HUES64 (cell line): ENCODE data around the gene SLC9C1.
A peak's percentile ranks its signal among the peaks of the same experiment; 100 is the strongest.

Experiments
- H3K27ac ChIP-seq: 2 replicates; pipeline ENCODE4 v1.7.0; 2013; ENCODE audit warnings: low read depth, low read length, inconsistent platforms
- H3K27me3 ChIP-seq: 2 replicates; pipeline ENCODE4 v1.6.1; 2013; ENCODE audit warnings: mild to moderate bottlenecking, low read length; ENCODE audit not compliant: insufficient read depth
- H3K36me3 ChIP-seq: 2 replicates; pipeline ENCODE4 v1.6.1; 2013; ENCODE audit warnings: mild to moderate bottlenecking, low read length; ENCODE audit not compliant: insufficient read depth
- H3K4me1 ChIP-seq: 2 replicates; pipeline ENCODE4 v1.6.1; 2013; ENCODE audit warnings: mild to moderate bottlenecking, low read length, moderate library complexity; ENCODE audit not compliant: insufficient read depth
- H3K4me3 ChIP-seq: 2 replicates; pipeline ENCODE4 v1.5.1; 2013; ENCODE audit warnings: mild to moderate bottlenecking, low read length, moderate library complexity
- H3K9ac ChIP-seq: 2 replicates; pipeline ENCODE4 v1.6.1; 2013; ENCODE audit warnings: mild to moderate bottlenecking, low read depth, low read length
- H3K9me3 ChIP-seq: 2 replicates; pipeline ENCODE4 v1.6.1; 2013; ENCODE audit warnings: low read depth, low read length; ENCODE audit not compliant: insufficient read depth
- WGBS: fragments of 150-250, 120-280 bp; methylation state at CpG from one replicate; pipeline ENCODE4 v1.1.7; 2013; ENCODE audit warnings: missing lambda C conversion rate; 5-methylcytosine and 5-hydroxymethylcytosine counted together

SLC9C1 gene

DNA sequence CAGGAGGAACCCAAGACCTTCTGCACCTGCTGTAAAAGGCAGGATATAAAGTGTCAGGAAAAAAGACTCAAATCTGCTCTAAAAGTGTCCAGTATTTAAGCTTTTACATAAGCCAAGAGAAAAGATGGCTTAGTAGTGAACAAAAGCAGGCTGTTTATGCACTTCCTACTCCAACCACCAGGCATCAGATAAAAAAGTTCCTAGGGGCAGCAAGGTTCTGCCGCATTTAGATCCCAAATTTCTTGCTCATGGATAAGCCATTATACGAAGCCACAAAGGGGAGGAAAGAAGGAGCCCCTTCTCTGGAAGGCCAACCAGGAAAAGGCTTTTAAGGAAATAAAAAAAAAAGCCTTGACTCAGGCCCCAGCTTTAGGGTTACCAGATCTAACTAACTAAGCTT lies 10.6 kb upstream of the SLC9C1 start:
- peaks cover 51% of the 10 kb centered on the region for H3K4me1 ChIP-seq
- H3K9ac ChIP-seq = peak overlapping the region; percentile 86; the same call in 1 of the 2 replicates
- H3K27me3 ChIP-seq = no peaks in the 10 kb centered on the region
- H3K27ac ChIP-seq = peak overlapping the region; percentile 95; the same call in 1 of the 2 replicates
- WGBS = 77% methylated on average over 2 of the region's 2 CpGs
- no peak overlapping the region for H3K4me3 ChIP-seq
- H3K36me3 ChIP-seq = no peaks in the 10 kb centered on the region
- H3K9me3 ChIP-seq = peaks cover 19% of the 10 kb centered on the region

DNA sequence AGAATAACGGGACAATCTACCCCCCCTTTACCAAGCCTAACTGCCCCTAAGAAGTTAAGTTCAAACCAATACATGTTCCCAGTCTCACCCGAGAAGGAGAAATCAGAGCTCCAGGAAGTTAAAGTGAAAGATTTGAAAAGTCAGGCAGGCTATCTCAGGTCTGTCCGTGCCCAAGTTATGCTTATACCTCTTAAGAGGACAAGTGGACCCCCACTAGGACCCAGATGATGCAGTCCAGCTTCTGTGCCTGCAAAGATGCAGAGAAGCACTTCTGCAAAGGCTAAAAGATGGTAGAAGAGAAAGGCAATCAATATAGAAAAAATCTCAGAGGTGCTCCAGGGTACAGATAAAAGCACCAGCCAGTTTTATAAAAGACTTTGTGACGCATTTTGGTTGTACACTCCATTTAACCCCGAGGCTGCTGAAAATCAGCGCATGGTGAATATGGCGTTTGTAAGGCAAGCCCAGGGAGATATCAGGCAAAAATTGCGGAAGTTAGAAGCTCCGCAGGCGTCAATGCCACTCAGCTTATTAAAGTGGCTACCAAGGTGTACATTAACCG lies 9.8 kb upstream of the SLC9C1 start:
- Histone ChIP-seq H3K4me3 (peak overlapping the region; percentile 55), H3K9me3 (peaks cover 19% of the 10 kb centered on the region), H3K9ac (peak overlapping the region; percentile 86), H3K4me1 (peaks cover 51% of the 10 kb centered on the region), H3K36me3 (no peaks in the 10 kb centered on the region), H3K27ac (peak overlapping the region; percentile 95), H3K27me3 (no peaks in the 10 kb centered on the region)
- WGBS = 30% methylated on average over 11 of the region's 11 CpGs

GRCh38 chr3:112302881-112303763 lies 9.1 kb upstream of the SLC9C1 start:
- Histone ChIP-seq H3K4me3 (peak overlapping the region; percentile 55), H3K9ac (peak overlapping the region; percentile 86)
- 11% methylated on average over 12 of the region's 12 CpGs for WGBS

DNA sequence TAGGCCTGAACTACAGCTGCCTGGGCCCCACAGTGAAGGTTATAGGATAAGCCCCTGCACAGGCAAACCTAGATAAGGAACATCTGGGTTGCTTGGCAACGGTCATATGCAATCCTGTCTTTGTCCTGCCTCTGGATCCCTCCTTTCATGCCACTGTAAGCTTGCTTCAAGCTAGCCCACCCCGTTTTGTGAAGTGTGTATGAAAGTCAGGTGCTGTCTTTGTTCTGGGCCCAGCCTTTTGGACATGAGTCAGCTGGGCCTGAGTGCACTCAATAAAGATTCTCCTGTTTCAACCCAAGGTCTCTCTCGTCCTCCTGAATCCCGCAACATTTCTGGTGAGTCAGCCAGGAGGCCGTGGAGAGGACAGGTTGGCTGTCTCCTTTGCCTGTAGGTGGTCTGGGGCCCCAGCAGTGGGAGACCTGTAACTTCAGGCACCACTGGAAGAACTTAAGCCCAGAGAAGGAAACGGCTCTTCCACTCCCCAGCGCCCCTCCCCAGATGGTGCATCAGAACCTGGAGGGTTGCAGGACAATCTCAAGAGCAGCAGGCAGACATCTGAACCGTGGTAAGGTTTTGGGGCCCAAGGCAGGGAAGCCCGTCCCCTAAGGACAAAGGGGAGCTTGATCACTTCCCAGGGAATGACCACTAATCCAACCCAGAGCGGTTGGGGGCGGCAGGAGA lies 8.3 kb upstream of the SLC9C1 start:
- H3K27ac ChIP-seq = peak overlapping the region; percentile 95

More at GRCh38 chr3:112302881-112303763, 9.1 kb upstream of the SLC9C1 start:
- Histone ChIP-seq H3K27me3 (no peaks in the 10 kb centered on the region), H3K4me1 (peaks cover 47% of the 10 kb centered on the region), H3K36me3 (no peaks in the 10 kb centered on the region), H3K27ac (peak overlapping the region; percentile 95), H3K9me3 (peaks cover 19% of the 10 kb centered on the region)

DNA sequence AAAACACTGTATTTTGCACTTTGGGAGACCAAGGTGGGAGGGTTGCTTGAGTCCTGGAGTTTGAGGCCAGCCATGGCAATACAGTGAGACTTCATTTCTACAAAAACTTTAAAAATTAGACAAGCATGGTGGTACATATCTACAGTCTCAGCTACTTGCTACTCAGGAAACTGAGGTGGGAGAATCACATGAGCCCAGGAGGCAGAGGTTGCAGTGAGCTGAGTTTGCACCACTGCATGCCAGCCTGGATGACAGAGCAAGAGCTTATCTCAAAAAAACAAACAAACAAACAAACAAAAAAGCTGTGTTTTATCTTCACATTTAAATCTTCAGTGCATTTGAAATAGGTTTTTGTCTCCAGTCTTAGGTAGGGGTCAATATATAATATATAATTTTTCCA lies 4.8 kb upstream of the SLC9C1 start:
- no peak overlapping the region for H3K27ac ChIP-seq

More for the DNA sequence above, 8.3 kb upstream of the SLC9C1 start:
- WGBS = 65% methylated on average over 11 of the region's 11 CpGs
- peak overlapping the region; percentile 53 for H3K9ac ChIP-seq
- H3K36me3 ChIP-seq = no peaks in the 10 kb centered on the region
- H3K27me3 ChIP-seq = no peaks in the 10 kb centered on the region
- H3K9me3 ChIP-seq = peaks cover 19% of the 10 kb centered on the region
- peak overlapping the region; percentile 55 for H3K4me3 ChIP-seq
- peaks cover 51% of the 10 kb centered on the region for H3K4me1 ChIP-seq

GRCh38 chr3:112297714-112298113 lies 3.7 kb upstream of the SLC9C1 start:
- H3K9me3 ChIP-seq = peaks cover 19% of the 10 kb centered on the region
- H3K36me3 ChIP-seq = no peaks in the 10 kb centered on the region
- H3K9ac ChIP-seq = no peak overlapping the region
- no peaks in the 10 kb centered on the region for H3K27me3 ChIP-seq
- peaks cover 33% of the 10 kb centered on the region for H3K4me1 ChIP-seq
- H3K27ac ChIP-seq = no peak overlapping the region
- no peak overlapping the region for H3K4me3 ChIP-seq

More for the DNA sequence above, 4.8 kb upstream of the SLC9C1 start:
- Histone ChIP-seq H3K4me3 (no peak overlapping the region), H3K9ac (no peak overlapping the region), H3K27me3 (no peaks in the 10 kb centered on the region), H3K36me3 (no peaks in the 10 kb centered on the region), H3K4me1 (peaks cover 37% of the 10 kb centered on the region), H3K9me3 (peaks cover 19% of the 10 kb centered on the region)

DNA sequence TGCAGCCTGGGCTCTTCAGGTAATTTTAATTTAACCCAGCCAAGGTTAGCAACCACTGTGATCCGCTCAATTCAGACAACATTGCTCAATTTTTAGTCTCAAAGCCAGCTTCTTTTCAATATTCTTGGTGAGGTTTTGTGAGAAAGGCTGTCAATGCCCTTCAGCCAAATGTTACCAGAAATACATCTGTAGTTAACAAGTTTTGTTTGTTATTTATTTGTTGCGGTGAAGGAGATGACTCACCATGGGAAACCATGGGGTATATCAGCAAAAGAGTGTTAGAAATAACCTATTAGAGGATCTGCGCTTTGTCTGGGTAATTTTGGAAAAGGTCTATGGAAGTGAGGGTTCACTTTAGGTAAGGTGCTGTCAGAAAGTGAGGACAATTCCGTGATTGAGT lies 5.0 kb downstream of the SLC9C1 start:
- 92% methylated on average over 4 of the region's 4 CpGs for WGBS
- peaks cover 5% of the 10 kb centered on the region for H3K4me1 ChIP-seq
- H3K27me3 ChIP-seq = no peaks in the 10 kb centered on the region
- no peak overlapping the region for H3K4me3 ChIP-seq
- no peaks in the 10 kb centered on the region for H3K9me3 ChIP-seq
- H3K36me3 ChIP-seq = no peaks in the 10 kb centered on the region
- no peak overlapping the region for H3K27ac ChIP-seq
- H3K9ac ChIP-seq = no peak overlapping the region

GRCh38 chr3:112280266-112280665 lies 13.8 kb downstream of the SLC9C1 start:
- H3K27ac ChIP-seq = no peak overlapping the region
- H3K27me3 ChIP-seq = no peaks in the 10 kb centered on the region
- H3K4me3 ChIP-seq = no peak overlapping the region
- H3K4me1 ChIP-seq = no peaks in the 10 kb centered on the region
- H3K9me3 ChIP-seq = no peaks in the 10 kb centered on the region
- 100% methylated on average over 1 of the region's 1 CpG for WGBS
- H3K9ac ChIP-seq = no peak overlapping the region
- H3K36me3 ChIP-seq = no peaks in the 10 kb centered on the region

GRCh38 chr3:112273536-112273935 lies 20.5 kb downstream of the SLC9C1 start:
- no peaks in the 10 kb centered on the region for H3K27me3 ChIP-seq
- H3K27ac ChIP-seq = no peak overlapping the region
- no peaks in the 10 kb centered on the region for H3K36me3 ChIP-seq
- 84% methylated on average over 2 of the region's 2 CpGs for WGBS
- H3K9me3 ChIP-seq = no peaks in the 10 kb centered on the region
- no peak overlapping the region for H3K9ac ChIP-seq
- H3K4me1 ChIP-seq = no peaks in the 10 kb centered on the region
- no peak overlapping the region for H3K4me3 ChIP-seq

DNA sequence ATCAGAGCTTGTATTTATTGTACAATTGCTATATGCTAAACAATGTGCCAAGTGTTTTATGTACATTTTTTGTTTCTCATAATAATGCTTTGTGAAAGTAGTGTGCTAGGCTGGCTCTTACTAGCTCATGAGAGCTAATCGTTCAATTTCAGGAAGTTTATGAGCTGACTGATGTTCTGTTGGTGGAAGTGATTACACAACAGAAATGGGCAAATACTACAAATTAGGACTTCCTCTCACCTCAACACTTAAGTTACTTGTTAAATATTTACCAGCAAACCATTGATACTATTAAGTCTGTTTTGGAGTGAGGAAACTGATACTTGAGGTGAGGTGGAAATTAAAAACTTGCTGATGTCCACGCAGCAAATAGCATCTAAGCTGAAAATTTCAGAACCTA lies 32.3 kb downstream of the SLC9C1 start:
- Histone ChIP-seq H3K4me1 (no peaks in the 10 kb centered on the region), H3K9ac (no peak overlapping the region), H3K9me3 (no peaks in the 10 kb centered on the region), H3K4me3 (no peak overlapping the region), H3K36me3 (no peaks in the 10 kb centered on the region), H3K27me3 (no peaks in the 10 kb centered on the region), H3K27ac (no peak overlapping the region)
- 94% methylated on average over 2 of the region's 2 CpGs for WGBS

DNA sequence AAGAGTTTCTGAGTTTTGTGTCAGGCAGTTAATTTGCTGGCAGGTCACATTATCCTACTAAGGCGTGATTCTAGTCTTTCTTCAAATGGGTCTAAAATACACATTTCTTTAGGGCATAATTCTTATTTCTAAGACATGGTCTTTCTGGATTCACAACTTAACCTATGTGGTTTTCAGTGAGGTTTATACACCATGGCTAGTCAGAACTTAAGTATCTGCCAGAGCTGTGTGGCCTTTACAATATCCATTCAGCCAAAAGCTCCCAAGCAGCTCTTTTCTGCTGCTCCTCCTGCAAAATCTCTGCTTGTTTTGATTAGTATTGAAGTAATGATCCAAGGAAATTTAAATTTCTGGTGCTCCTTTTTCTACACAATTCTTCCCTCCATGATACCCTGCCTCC lies 33.5 kb downstream of the SLC9C1 start:
- Histone ChIP-seq H3K4me1 (no peaks in the 10 kb centered on the region), H3K27ac (no peak overlapping the region), H3K9me3 (no peaks in the 10 kb centered on the region), H3K4me3 (no peak overlapping the region), H3K9ac (no peak overlapping the region), H3K36me3 (no peaks in the 10 kb centered on the region), H3K27me3 (no peaks in the 10 kb centered on the region)
- 100% methylated on average over 1 of the region's 1 CpG for WGBS
